ENCODE data around the gene AHDC1. TPM values are rescaled to one million over a fixed set of nuclear protein-coding genes. Genes with fewer than 3 reads are reported as not detected.

Gene AHDC1, protein sequence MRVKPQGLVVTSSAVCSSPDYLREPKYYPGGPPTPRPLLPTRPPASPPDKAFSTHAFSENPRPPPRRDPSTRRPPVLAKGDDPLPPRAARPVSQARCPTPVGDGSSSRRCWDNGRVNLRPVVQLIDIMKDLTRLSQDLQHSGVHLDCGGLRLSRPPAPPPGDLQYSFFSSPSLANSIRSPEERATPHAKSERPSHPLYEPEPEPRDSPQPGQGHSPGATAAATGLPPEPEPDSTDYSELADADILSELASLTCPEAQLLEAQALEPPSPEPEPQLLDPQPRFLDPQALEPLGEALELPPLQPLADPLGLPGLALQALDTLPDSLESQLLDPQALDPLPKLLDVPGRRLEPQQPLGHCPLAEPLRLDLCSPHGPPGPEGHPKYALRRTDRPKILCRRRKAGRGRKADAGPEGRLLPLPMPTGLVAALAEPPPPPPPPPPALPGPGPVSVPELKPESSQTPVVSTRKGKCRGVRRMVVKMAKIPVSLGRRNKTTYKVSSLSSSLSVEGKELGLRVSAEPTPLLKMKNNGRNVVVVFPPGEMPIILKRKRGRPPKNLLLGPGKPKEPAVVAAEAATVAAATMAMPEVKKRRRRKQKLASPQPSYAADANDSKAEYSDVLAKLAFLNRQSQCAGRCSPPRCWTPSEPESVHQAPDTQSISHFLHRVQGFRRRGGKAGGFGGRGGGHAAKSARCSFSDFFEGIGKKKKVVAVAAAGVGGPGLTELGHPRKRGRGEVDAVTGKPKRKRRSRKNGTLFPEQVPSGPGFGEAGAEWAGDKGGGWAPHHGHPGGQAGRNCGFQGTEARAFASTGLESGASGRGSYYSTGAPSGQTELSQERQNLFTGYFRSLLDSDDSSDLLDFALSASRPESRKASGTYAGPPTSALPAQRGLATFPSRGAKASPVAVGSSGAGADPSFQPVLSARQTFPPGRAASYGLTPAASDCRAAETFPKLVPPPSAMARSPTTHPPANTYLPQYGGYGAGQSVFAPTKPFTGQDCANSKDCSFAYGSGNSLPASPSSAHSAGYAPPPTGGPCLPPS (N-terminal part only)
- total RNA-seq = 5.1 and 6.9 TPM in 2 replicates
- 3.1 and 4.2 TPM in 2 replicates for polyA plus RNA-seq
- 12.4 and 22.9 TPM in 2 replicates for polyA plus RNA-seq (2012)
- 17.7 and 33.1 TPM in 2 replicates for polyA minus RNA-seq (ENCODE audit: low replicate concordance)

DNA sequence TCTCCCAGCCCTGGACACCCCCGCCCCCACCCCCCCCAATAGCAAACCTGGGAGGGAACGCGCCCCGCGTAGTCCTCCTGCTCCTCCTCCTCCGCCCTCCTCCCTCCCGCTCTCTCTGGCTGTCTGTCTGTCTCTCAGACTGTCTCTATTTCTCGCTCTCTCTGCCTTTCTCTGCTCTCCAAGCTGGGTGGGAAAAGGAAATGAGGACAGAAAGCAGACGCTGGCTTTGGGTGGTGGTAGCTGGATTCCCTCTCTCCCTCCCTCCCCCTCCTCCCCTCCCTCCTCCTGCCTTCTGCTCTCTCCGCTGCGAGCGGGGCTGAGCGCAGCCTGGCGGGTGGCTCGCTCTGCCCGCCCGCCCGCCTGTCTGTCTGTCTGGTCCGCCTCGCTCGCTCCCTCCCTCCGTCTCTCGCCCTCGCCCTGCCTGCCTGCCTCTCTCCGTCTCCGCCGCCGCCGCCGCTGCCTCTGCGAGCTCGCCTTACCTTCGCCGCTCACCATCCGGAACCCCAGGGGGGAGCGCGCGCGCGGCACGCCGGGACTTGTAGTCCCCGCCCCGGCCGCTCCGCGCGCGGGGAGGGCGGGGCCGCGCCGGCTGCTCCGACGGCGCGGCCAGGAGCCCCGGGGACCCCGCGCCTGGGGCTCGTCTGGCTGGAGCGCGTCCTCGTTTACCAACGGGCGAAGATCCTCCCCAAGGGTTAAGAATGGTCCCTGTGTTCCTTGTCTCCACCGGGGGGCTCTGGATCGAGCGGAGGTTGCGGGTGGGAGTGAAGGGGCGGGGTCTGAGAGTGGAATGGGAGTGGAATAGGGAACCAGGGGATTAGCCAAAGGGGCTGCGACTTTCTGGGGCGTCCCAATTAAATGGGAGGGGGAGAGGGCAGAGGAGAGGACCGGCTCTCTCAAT lies at the start of gene AHDC1:
TSS of gene AHDC1 (minus strand) at position 464 of the 898 bp plus-strand sequence. CDS start 52,029 bp downstream, outside the sequence.
- Histone ChIP-seq H3K27me3 (ENCODE audit: control insufficient read depth, insufficient read depth, low read length) (no peaks in the 10 kb centered on the region), H3K4me3 (replicated peaks in 1 of 4; ENCODE audit: control extremely low read depth in 1 of 4, insufficient read depth in 1 of 4, low read depth in 3 of 4, low read length in 4 of 4) (peak within 1 kb of the TSS; percentile 60 to 93 (median 92)), H2AFZ (ENCODE audit: low read length) (peak within 1 kb of the TSS; percentile 81), H3K9me3 (ENCODE audit: control insufficient read depth, insufficient read depth, low read depth, low read length) (no peaks in the 10 kb centered on the region), H3K36me3 (ENCODE audit: control insufficient read depth, insufficient read depth, low read length) (no peaks in the 10 kb centered on the region), H3K79me2 (ENCODE audit: control insufficient read depth, insufficient read depth, low read length) (peaks cover 42% of the 10 kb centered on the region), H3K27ac (ENCODE audit: insufficient read depth, low read length) (peak within 1 kb of the TSS; percentile 57), H4K20me1 (ENCODE audit: control insufficient read depth, extremely low read depth, insufficient read depth, low read length) (no peaks in the 10 kb centered on the region), H3K4me2 (ENCODE audit: extremely low read depth, insufficient read depth, low read length) (peak within 1 kb of the TSS; percentile 25), H3K4me1 (ENCODE audit: control insufficient read depth, extremely low read depth, insufficient read depth, low read length) (peaks cover 24% of the 10 kb centered on the region), H3K9ac (ENCODE audit: insufficient read depth, low read length) (peak within 1 kb of the TSS; percentile 77)
- peak; percentile 89 to 90 for DNase-seq (ENCODE audit: low read depth in 2 of 2)
- TF ChIP-seq EZH2 (IDR thresholded peaks at IDR 0.05; ENCODE audit: low read length, missing control alignments) = no peak
- TF ChIP-seq, protein P1, sequence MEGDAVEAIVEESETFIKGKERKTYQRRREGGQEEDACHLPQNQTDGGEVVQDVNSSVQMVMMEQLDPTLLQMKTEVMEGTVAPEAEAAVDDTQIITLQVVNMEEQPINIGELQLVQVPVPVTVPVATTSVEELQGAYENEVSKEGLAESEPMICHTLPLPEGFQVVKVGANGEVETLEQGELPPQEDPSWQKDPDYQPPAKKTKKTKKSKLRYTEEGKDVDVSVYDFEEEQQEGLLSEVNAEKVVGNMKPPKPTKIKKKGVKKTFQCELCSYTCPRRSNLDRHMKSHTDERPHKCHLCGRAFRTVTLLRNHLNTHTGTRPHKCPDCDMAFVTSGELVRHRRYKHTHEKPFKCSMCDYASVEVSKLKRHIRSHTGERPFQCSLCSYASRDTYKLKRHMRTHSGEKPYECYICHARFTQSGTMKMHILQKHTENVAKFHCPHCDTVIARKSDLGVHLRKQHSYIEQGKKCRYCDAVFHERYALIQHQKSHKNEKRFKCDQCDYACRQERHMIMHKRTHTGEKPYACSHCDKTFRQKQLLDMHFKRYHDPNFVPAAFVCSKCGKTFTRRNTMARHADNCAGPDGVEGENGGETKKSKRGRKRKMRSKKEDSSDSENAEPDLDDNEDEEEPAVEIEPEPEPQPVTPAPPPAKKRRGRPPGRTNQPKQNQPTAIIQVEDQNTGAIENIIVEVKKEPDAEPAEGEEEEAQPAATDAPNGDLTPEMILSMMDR (conservative IDR thresholded peaks at IDR 0.05 in 1 of 2, IDR thresholded peaks at IDR 0.05 in 1 of 2; ENCODE audit: low read depth in 1 of 2, low read length in 2 of 2) = no peak

DNA sequence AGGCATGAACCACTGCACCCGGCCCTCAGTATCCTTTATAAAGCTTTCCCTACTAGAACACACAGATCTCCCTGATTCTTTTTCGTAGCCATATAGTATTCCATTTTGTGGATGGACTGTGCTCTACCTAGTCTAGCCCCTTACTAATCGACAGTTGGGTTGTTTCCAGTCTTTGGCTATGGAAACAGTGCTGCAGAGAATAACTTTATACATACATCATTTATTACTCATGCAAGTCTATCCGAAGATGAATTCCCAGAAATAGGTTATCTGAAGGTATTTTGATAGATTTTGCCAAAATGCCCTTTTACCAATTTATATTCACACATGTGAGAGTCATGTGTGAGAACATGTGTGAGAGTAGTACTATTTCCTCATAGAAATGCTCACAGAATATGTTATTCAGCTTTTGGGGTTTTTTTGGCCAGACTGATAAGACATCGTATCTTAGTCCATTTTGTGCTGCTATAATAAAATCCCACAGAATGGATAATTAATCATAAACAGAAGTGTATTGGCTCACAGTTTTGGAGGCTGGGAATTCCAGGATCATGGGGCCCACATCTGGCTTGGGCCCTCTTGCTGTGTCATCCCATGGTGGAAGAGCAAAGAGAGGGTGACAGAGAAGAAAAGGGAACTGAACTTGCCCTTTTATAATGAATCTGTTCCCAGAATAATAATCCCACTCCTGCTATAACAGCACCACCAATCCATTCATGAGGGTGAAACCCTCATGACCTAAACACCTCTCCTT lies 48.3 kb upstream of the AHDC1 start:
- H3K4me3 ChIP-seq (replicated peaks in 1 of 4; ENCODE audit: control extremely low read depth in 1 of 4, insufficient read depth in 1 of 4, low read depth in 3 of 4, low read length in 4 of 4) = no peak overlapping the region
- TF ChIP-seq, protein P1 (conservative IDR thresholded peaks at IDR 0.05 in 1 of 2, IDR thresholded peaks at IDR 0.05 in 1 of 2; ENCODE audit: low read depth in 1 of 2, low read length in 2 of 2) = no peak
- TF ChIP-seq EZH2 (IDR thresholded peaks at IDR 0.05; ENCODE audit: low read length, missing control alignments) = no peak
- H3K4me2 ChIP-seq (ENCODE audit: extremely low read depth, insufficient read depth, low read length) = no peak overlapping the region
- no peaks in the 10 kb centered on the region for H3K27me3 ChIP-seq (ENCODE audit: control insufficient read depth, insufficient read depth, low read length)
- no peak overlapping the region for H3K9ac ChIP-seq (ENCODE audit: insufficient read depth, low read length)
- peaks cover 13% of the 10 kb centered on the region for H3K4me1 ChIP-seq (ENCODE audit: control insufficient read depth, extremely low read depth, insufficient read depth, low read length)
- H3K27ac ChIP-seq (ENCODE audit: insufficient read depth, low read length) = no peak overlapping the region
- no peaks in the 10 kb centered on the region for H4K20me1 ChIP-seq (ENCODE audit: control insufficient read depth, extremely low read depth, insufficient read depth, low read length)
- peak in 1 of 2 donors; percentile 22 for DNase-seq (ENCODE audit: low read depth in 2 of 2)
- H3K79me2 ChIP-seq (ENCODE audit: control insufficient read depth, insufficient read depth, low read length) = no peaks in the 10 kb centered on the region
- no peak overlapping the region for H2AFZ ChIP-seq (ENCODE audit: low read length)
- no peaks in the 10 kb centered on the region for H3K9me3 ChIP-seq (ENCODE audit: control insufficient read depth, insufficient read depth, low read depth, low read length)
- H3K36me3 ChIP-seq (ENCODE audit: control insufficient read depth, insufficient read depth, low read length) = no peaks in the 10 kb centered on the region

Measured in fibroblast of lung (primary cell).